H1 (cell line): ENCODE data around the gene CTU1. TPM values are rescaled to one million over a fixed set of nuclear protein-coding genes. Genes with fewer than 3 reads are reported as not detected.

Experiments used
- polyA plus RNA-seq, 7 experiments: library from polyadenylated mRNA; depleted of rRNA in 3 of 7; stranded (reverse) in 5 of 7; unstranded in 2 of 7; fragments of >200 nt in 5 of 7; fragments of 200-250 nt in 2 of 7; gene quantifications; 1 replicate in 5 of 7; 2 replicates in 1 of 7; 4 replicates in 1 of 7; pipeline versions ENCODE4 v1.2.1 to v1.2.3, GENCODE V29; 2011 to 2013; ENCODE audit warnings: missing spikeins in 2 of 7, mixed read lengths in 2 of 7
- total RNA-seq: library from RNA; stranded (reverse); fragmentation: NEBNext Ultra II Directional; extraction: Animal tissue kit (Norgen Biotek cat#: 25700); gene quantifications from 2 replicates; pipeline ENCODE4 v1.2.1, GENCODE V29; 2021
- TF ChIP-seq, protein P1 (sequence below): IDR thresholded peaks from 2 replicates; pipeline ENCODE4 v1.6.1; 2011; ENCODE audit warnings: low read length, improper control_type of control experiment

Gene CTU1
- total and polyA plus RNA-seq, 2 of the 8 experiments (the other 6 are each of a cell fraction or from before 2014, with no cell fraction given) = 4.6 to 7.2 TPM

DNA sequence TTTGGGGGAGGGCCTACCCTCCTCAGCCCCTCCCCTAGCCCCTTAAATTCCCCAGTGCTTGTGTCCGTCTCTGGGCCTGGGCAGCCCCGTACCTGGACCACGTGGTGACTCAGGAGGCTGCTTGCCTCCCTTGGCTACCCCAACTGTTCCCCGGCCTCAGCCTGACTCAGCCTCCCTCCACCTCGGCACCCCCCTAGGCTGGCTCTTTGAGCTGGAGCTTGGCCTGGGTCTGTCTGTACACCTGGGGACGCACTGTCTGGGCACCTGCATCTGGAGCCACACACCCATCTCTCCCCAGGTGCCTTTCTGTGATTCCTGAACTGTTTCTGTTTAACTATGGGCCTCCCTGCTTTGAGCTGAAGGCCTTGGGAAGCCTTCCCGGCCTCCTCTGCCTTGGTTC, 23.7 kb downstream of the CTU1 start (continued):
- TF ChIP-seq, protein P1, sequence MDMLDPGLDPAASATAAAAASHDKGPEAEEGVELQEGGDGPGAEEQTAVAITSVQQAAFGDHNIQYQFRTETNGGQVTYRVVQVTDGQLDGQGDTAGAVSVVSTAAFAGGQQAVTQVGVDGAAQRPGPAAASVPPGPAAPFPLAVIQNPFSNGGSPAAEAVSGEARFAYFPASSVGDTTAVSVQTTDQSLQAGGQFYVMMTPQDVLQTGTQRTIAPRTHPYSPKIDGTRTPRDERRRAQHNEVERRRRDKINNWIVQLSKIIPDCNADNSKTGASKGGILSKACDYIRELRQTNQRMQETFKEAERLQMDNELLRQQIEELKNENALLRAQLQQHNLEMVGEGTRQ = no peak
